Uterus (tissue), 2 donors: ENCODE results near the gene BRAT1.

ENCODE experiments used
- CTCF ChIP-seq, 4 experiments: fragments of 200-600 bp in 2 of 4; fragments of 450-650 bp in 2 of 4; sonication (generic) in 2 of 4; IDR thresholded peaks; one replicate each; pipeline ENCODE4 v1.5.1; 2016 to 2019; ENCODE audit warnings: antibody characterized with exemption in 4 of 4, mild to moderate bottlenecking in 2 of 4, moderate library complexity in 1 of 4
- POLR2A ChIP-seq, 2 donors: fragments of 450-650 bp; IDR thresholded peaks; one replicate each; pipeline ENCODE4 v1.6.1; 2016; ENCODE audit warnings: antibody characterized with exemption in 2 of 2, mild to moderate bottlenecking in 1 of 2, moderate library complexity in 1 of 2

DNA sequence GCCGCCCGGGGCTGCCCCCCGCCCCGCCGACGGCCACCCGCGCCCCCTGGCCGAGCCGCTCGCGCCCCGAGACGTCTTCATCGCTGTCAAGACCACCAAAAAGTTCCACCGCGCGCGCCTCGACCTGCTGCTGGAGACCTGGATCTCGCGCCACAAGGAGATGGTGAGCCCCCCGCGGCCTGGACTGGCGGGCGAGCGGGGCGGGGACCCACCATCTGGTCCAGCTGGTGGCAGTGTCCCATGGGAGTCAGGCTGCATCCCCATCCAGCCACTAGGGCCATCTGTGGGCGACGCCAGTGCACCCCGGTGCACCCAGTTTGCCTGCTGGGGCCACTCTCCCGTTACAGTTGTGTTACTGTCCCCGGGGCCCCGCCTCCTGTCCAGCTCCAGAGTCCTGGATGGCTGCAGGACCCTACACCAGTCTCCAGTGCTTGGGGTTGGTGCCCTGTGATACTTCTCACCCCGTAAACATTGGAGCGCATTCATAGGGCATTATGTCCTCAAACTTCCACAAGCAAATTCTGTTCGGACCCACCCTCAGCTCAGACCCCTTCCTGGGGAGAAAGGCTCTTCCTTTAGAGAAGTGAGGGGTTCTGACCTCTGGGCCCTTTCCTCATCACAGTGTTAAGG, 35.1 kb downstream of the BRAT1 start:
- TF ChIP-seq CTCF (IDR thresholded peaks at IDR 0.05) (no peak), POLR2A (IDR thresholded peaks at IDR 0.05) (no peak)
